Thoracic aorta (tissue), 2 donors: Measurements from ENCODE around the gene TTC39B. TPM values are rescaled to one million over a fixed set of nuclear protein-coding genes. Genes with fewer than 3 reads are reported as not detected.

Source experiments
- ATAC-seq: fragments of 150-250 bp; one replicate; pipeline ENCODE4 v1.8.0; 2017; ENCODE audit warnings: low read depth; ENCODE audit not compliant: insufficient number of reproducible peaks, low FRiP score
- DNase-seq: peaks from one replicate; pipeline ENCODE4 v3.0.0-alpha.2; 2020; ENCODE audit warnings: low spot score
- H3K27ac ChIP-seq, 2 donors: fragments of 200-600 bp; sonication (generic); 1 replicate in 1 of 2; 2 replicates in 1 of 2; pipeline ENCODE4 v1.5.1; 2016; ENCODE audit warnings: mild to moderate bottlenecking in 2 of 2, moderate library complexity in 2 of 2
- H3K27me3 ChIP-seq: fragments of 200-600 bp; sonication (generic); replicated peaks from 2 replicates; pipeline ENCODE4 v1.6.0; 2016; ENCODE audit warnings: mild to moderate bottlenecking; ENCODE audit not compliant: insufficient read depth
- H3K36me3 ChIP-seq: fragments of 200-600 bp; sonication (generic); one replicate; pipeline ENCODE4 v1.5.1; 2016
- H3K4me1 ChIP-seq, 2 donors: fragments of 200-600 bp; sonication (generic); 1 replicate in 1 of 2; 2 replicates in 1 of 2; pipeline versions ENCODE4 v1.5.1 to v1.6.0; 2016; ENCODE audit warnings: low read depth in 2 of 2, mild to moderate bottlenecking in 1 of 2; ENCODE audit not compliant: control insufficient read depth in 1 of 2
- H3K4me3 ChIP-seq: fragments of 200-600 bp; sonication (generic); 2 replicates; pipeline ENCODE4 v1.5.1; 2016; ENCODE audit warnings: mild to moderate bottlenecking
- H3K9me3 ChIP-seq: fragments of 200-600 bp; sonication (generic); 2 replicates; pipeline ENCODE4 v1.5.1; 2016
- CTCF ChIP-seq: fragments of 200-600 bp; sonication (generic); IDR thresholded peaks from one replicate; pipeline ENCODE4 v1.5.1; 2019; ENCODE audit warnings: antibody characterized with exemption
- total RNA-seq, 2 donors: library from RNA; depleted of rRNA; stranded (reverse); fragments of >200 nt; gene quantifications; one replicate each; pipeline versions ENCODE4 v1.1.0 to v1.2.3, GENCODE V29; 2016

The TTC39B gene
- total RNA-seq, 2 donors from 2014 or later: 24.2 to 46.7 TPM

DNA sequence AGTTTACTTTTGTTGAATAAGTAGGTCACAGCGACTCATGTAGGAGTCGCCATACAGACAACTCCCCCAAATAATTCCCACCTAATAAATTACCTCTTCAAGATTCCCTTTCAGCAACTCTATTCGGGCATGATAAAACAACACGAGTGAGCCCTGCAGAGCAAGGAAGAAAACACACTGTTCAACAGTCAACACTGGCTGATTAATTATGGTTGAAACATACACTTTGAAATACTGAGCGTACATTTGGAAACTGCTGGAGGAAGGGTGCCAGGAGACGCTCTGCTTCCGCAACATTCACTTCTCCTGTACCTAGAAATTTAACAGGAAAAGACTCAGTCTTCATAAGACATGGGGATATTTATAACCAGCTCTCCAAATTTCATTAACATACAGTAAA, 117.5 kb downstream of the TTC39B start:
- ATAC-seq (no peak), DNase-seq (no peak)
- no peaks in the 10 kb centered on the region for H3K9me3 ChIP-seq
- H3K4me3 ChIP-seq: no peak overlapping the region
- peaks cover 35% of the 10 kb centered on the region for H3K36me3 ChIP-seq
- no peak overlapping the region for H3K27ac ChIP-seq
- no peaks in the 10 kb centered on the region for H3K27me3 ChIP-seq
- TF ChIP-seq CTCF: no peak
- no peaks in the 10 kb centered on the region for H3K4me1 ChIP-seq

- Histone ChIP-seq H3K9me3 (no peaks in the 10 kb centered on the region), H3K27ac (no peak overlapping the region), H3K36me3 (peaks cover 32% of the 10 kb centered on the region), H3K27me3 (no peaks in the 10 kb centered on the region), H3K4me3 (no peak overlapping the region), H3K4me1 (no peaks in the 10 kb centered on the region)
- ATAC-seq (no peak), DNase-seq (no peak)
- TF ChIP-seq CTCF: no peak
These were observed 119.4 kb downstream of the TTC39B start for GRCh38 chr9:15187589-15187988.

- Histone ChIP-seq H3K9me3 (no peaks in the 10 kb centered on the region), H3K27ac (no peak overlapping the region), H3K4me3 (no peak overlapping the region), H3K36me3 (peaks cover 33% of the 10 kb centered on the region), H3K27me3 (no peaks in the 10 kb centered on the region), H3K4me1 (no peaks in the 10 kb centered on the region)
- no peak for TF ChIP-seq CTCF
- no peak for ATAC-seq
- DNase-seq: no peak
These were observed 124.3 kb downstream of the TTC39B start for GRCh38 chr9:15182730-15183129.

GRCh38 chr9:15182101-15182551, 124.9 kb downstream of the TTC39B start:
- no peak for ATAC-seq
- Histone ChIP-seq H3K36me3 (peaks cover 28% of the 10 kb centered on the region), H3K27ac (no peak overlapping the region), H3K4me3 (no peak overlapping the region), H3K9me3 (no peaks in the 10 kb centered on the region), H3K27me3 (no peaks in the 10 kb centered on the region), H3K4me1 (no peaks in the 10 kb centered on the region)
- TF ChIP-seq CTCF: no peak
- DNase-seq: no peak

DNA sequence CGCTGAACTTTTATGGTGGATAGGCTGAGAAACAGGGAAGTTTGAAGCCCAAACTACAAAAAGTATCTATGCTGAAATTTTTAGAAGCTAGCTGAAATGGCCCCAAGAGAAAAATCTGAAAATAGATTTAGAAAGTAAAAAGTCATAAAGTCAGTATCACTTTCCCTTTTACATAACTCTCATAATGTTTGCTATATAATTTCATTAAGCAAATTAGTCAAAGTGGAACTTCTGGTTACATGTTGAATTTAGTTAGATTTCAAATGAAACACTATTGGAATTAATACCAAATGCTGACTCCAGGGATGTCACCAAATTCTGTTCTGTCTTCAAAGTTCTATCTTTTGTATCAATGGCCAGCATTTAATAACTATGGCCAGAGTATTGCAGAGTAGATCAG, 126.9 kb downstream of the TTC39B start:
- Histone ChIP-seq H3K9me3 (no peaks in the 10 kb centered on the region), H3K4me1 (no peaks in the 10 kb centered on the region), H3K27ac (no peak overlapping the region), H3K27me3 (no peaks in the 10 kb centered on the region), H3K4me3 (no peak overlapping the region), H3K36me3 (peaks cover 16% of the 10 kb centered on the region)
- no peak for DNase-seq
- no peak for ATAC-seq
- no peak for TF ChIP-seq CTCF
